ELR (cell line): Measurements from ENCODE around the gene SLC35G2.
"Not testable (repeated sequence)": the region's sequence is repeated elsewhere in the genome, so short reads cannot be mapped to it uniquely, and the experiment has no call there.

Source experiments
- DNase-seq: peaks from one replicate; pipeline ENCODE4 v3.0.0-alpha.2; 2015; ENCODE audit warnings: low read depth

Gene SLC35G2

GRCh38 chr3:136835089-136835812 lies 16.3 kb downstream of the SLC35G2 start:
- no peak for DNase-seq

GRCh38 chr3:136835813-136836510 lies 17.0 kb downstream of the SLC35G2 start:
- DNase-seq = no peak

GRCh38 chr3:136836511-136837156 lies 17.7 kb downstream of the SLC35G2 start:
- no peak for DNase-seq

- DNase-seq = peak; percentile 83
Observed at GRCh38 chr3:136838641-136839555, 20.0 kb downstream of the SLC35G2 start.

GRCh38 chr3:136839556-136839931 lies 20.6 kb downstream of the SLC35G2 start:
- no peak for DNase-seq

- peak; percentile 54 for DNase-seq
Observed at GRCh38 chr3:136840252-136840651, 21.3 kb downstream of the SLC35G2 start.

GRCh38 chr3:136842294-136842693 lies 23.4 kb downstream of the SLC35G2 start:
- no peak for DNase-seq

GRCh38 chr3:136844724-136845123 lies 25.8 kb downstream of the SLC35G2 start:
- DNase-seq = no peak

GRCh38 chr3:136852180-136852579 lies 33.3 kb downstream of the SLC35G2 start:
- no peak for DNase-seq

- no peak for DNase-seq
Observed at GRCh38 chr3:136856665-136857064, 37.7 kb downstream of the SLC35G2 start.

- no peak for DNase-seq
Observed at GRCh38 chr3:136858381-136858780, 39.5 kb downstream of the SLC35G2 start.

- DNase-seq = no peak
Observed at GRCh38 chr3:136860541-136860940, 41.6 kb downstream of the SLC35G2 start.

- DNase-seq = peak; percentile 99
Observed at GRCh38 chr3:136861890-136862616, 43.1 kb downstream of the SLC35G2 start, which contains the start of gene NCK1. TSS of gene NCK1 (plus strand) at chr3:136862208. CDS start at chr3:136928002, 65,794 bp downstream.

GRCh38 chr3:136862617-136863322 lies 43.8 kb downstream of the SLC35G2 start:
- peak; percentile 75 for DNase-seq

GRCh38 chr3:136869282-136869681 lies 50.4 kb downstream of the SLC35G2 start:
- DNase-seq = no peak

GRCh38 chr3:136872258-136872657 lies 53.3 kb downstream of the SLC35G2 start:
- DNase-seq = not testable (repeated sequence)

- DNase-seq = not testable (repeated sequence)
Observed at GRCh38 chr3:136879510-136879909, 60.6 kb downstream of the SLC35G2 start.

GRCh38 chr3:136882571-136882970 lies 63.6 kb downstream of the SLC35G2 start:
- peak; percentile 7 for DNase-seq

- no peak for DNase-seq
Observed at GRCh38 chr3:136883967-136884720, 65.2 kb downstream of the SLC35G2 start.
